ENCODE measurements around the gene MRPL34.
"Not testable (repeated sequence)": the region's sequence is repeated elsewhere in the genome, so short reads cannot be mapped to it uniquely, and the experiment has no call there.

MRPL34 gene

GRCh38 chr19:17289489-17289888 is 16.2 kb upstream of the MRPL34 start:
- Histone ChIP-seq H3K4me1 (ENCODE audit: low read depth, poor library complexity, severe bottlenecking) (peaks cover 7% of the 10 kb centered on the region), H3K9ac (no peak overlapping the region), H4K20me1 (ENCODE audit: insufficient read depth) (no peaks in the 10 kb centered on the region), H3K36me3 (ENCODE audit: insufficient read depth) (no peaks in the 10 kb centered on the region), H3K27ac (no peak overlapping the region), H3K4me3 (IDR thresholded peaks at IDR 0.05; ENCODE audit: insufficient read depth, low read depth, low read length) (no peak overlapping the region), H2AFZ (ENCODE audit: low read depth) (no peak overlapping the region), H3K27me3 (ENCODE audit: insufficient read depth, low read depth) (0 out of 2 replicates have a peak, but pooled peaks cover 6% of the 10 kb centered on the region), H3K4me2 (no peak overlapping the region), H3K79me2 (ENCODE audit: insufficient read depth, low read depth) (no peaks in the 10 kb centered on the region)
- no peak for TF ChIP-seq CTCF (conservative IDR thresholded peaks at IDR 0.05; ENCODE audit: low read depth, low read length)

- Histone ChIP-seq H3K27me3 (ENCODE audit: insufficient read depth, low read depth) (0 out of 2 replicates have a peak, but pooled peaks cover 6% of the 10 kb centered on the region), H4K20me1 (ENCODE audit: insufficient read depth) (no peaks in the 10 kb centered on the region), H2AFZ (ENCODE audit: low read depth) (peak overlapping the region; percentile 88), H3K36me3 (ENCODE audit: insufficient read depth) (no peaks in the 10 kb centered on the region), H3K4me1 (ENCODE audit: low read depth, poor library complexity, severe bottlenecking) (peaks cover 7% of the 10 kb centered on the region), H3K4me3 (IDR thresholded peaks at IDR 0.05; ENCODE audit: insufficient read depth, low read depth, low read length) (no peak overlapping the region), H3K79me2 (ENCODE audit: insufficient read depth, low read depth) (no peaks in the 10 kb centered on the region), H3K27ac (peak overlapping the region; percentile 76), H3K9ac (peak overlapping the region; percentile 66; the same call in 1 of the 2 replicates), H3K4me2 (peak overlapping the region; percentile 73)
- peak; percentile 47; the same call in 1 of the 2 replicates for TF ChIP-seq CTCF (conservative IDR thresholded peaks at IDR 0.05; ENCODE audit: low read depth, low read length)
These were observed 13.2 kb upstream of the MRPL34 start for GRCh38 chr19:17292301-17293074.

GRCh38 chr19:17293605-17294004 is 12.1 kb upstream of the MRPL34 start:
- Histone ChIP-seq H3K9ac (no peak overlapping the region), H2AFZ (ENCODE audit: low read depth) (no peak overlapping the region), H3K36me3 (ENCODE audit: insufficient read depth) (no peaks in the 10 kb centered on the region), H4K20me1 (ENCODE audit: insufficient read depth) (no peaks in the 10 kb centered on the region), H3K79me2 (ENCODE audit: insufficient read depth, low read depth) (no peaks in the 10 kb centered on the region), H3K4me1 (ENCODE audit: low read depth, poor library complexity, severe bottlenecking) (peaks cover 7% of the 10 kb centered on the region), H3K27me3 (ENCODE audit: insufficient read depth, low read depth) (no peaks in the 10 kb centered on the region), H3K4me3 (IDR thresholded peaks at IDR 0.05; ENCODE audit: insufficient read depth, low read depth, low read length) (no peak overlapping the region), H3K4me2 (no peak overlapping the region), H3K27ac (no peak overlapping the region)
- TF ChIP-seq CTCF (conservative IDR thresholded peaks at IDR 0.05; ENCODE audit: low read depth, low read length), result no peak

GRCh38 chr19:17294051-17294891 is 11.4 kb upstream of the MRPL34 start:
- H3K4me1 ChIP-seq (ENCODE audit: low read depth, poor library complexity, severe bottlenecking), result peaks cover 7% of the 10 kb centered on the region
- no peaks in the 10 kb centered on the region for H3K27me3 ChIP-seq (ENCODE audit: insufficient read depth, low read depth)
- TF ChIP-seq CTCF (conservative IDR thresholded peaks at IDR 0.05; ENCODE audit: low read depth, low read length), result no peak
- H3K4me2 ChIP-seq, result no peak overlapping the region
- H3K36me3 ChIP-seq (ENCODE audit: insufficient read depth), result no peaks in the 10 kb centered on the region
- H4K20me1 ChIP-seq (ENCODE audit: insufficient read depth), result no peaks in the 10 kb centered on the region
- H3K27ac ChIP-seq, result no peak overlapping the region
- H3K79me2 ChIP-seq (ENCODE audit: insufficient read depth, low read depth), result no peaks in the 10 kb centered on the region
- H3K9ac ChIP-seq, result no peak overlapping the region
- no peak overlapping the region for H3K4me3 ChIP-seq (IDR thresholded peaks at IDR 0.05; ENCODE audit: insufficient read depth, low read depth, low read length)
- no peak overlapping the region for H2AFZ ChIP-seq (ENCODE audit: low read depth)

GRCh38 chr19:17295551-17295950 is 10.1 kb upstream of the MRPL34 start:
- not testable (repeated sequence) for H3K4me3 ChIP-seq (IDR thresholded peaks at IDR 0.05; ENCODE audit: insufficient read depth, low read depth, low read length); H4K20me1 ChIP-seq (ENCODE audit: insufficient read depth); H2AFZ ChIP-seq (ENCODE audit: low read depth); H3K4me1 ChIP-seq (ENCODE audit: low read depth, poor library complexity, severe bottlenecking); H3K4me2 ChIP-seq; H3K79me2 ChIP-seq (ENCODE audit: insufficient read depth, low read depth); H3K27ac ChIP-seq; H3K36me3 ChIP-seq (ENCODE audit: insufficient read depth); H3K9ac ChIP-seq; H3K27me3 ChIP-seq (ENCODE audit: insufficient read depth, low read depth)

Measured in KMS-11 (cell line).